ENCODE results near the gene ACVR2B. TPM values are rescaled to one million over a fixed set of nuclear protein-coding genes. Genes with fewer than 3 reads are reported as not detected.

ACVR2B gene
- total and polyA plus RNA-seq, 10 of the 15 experiments (the other 5 are each of a cell fraction or from before 2014, with no cell fraction given) = 0.27 to 2.9 (median 1.0) TPM

GRCh38 chr3:38496131-38496910 is 42.6 kb downstream of the ACVR2B start, which contains the start of gene EXOG (continued):
- no peak for TF ChIP-seq SKIL (IDR thresholded peaks at IDR 0.05; ENCODE audit: low read depth, poor library complexity, severe bottlenecking)
- TF ChIP-seq NFYA (IDR thresholded peaks at IDR 0.05; ENCODE audit: borderline replicate concordance, low read depth, low read length) = no peak
- no peak for TF ChIP-seq ZNF24 (IDR thresholded peaks at IDR 0.05)
- 0 out of 2 replicates have a peak, but pooled peaks have one; percentile 18 for TF ChIP-seq ESRRA (IDR thresholded peaks at IDR 0.05; ENCODE audit: low read length)
- peak; percentile 94; the same call in 1 of the 2 replicates for TF ChIP-seq RB1 (IDR thresholded peaks at IDR 0.05; ENCODE audit: borderline replicate concordance)
- no peak for TF ChIP-seq NFIC (IDR thresholded peaks at IDR 0.05; ENCODE audit: low read depth, low read length)
- TF ChIP-seq HDAC2 (IDR thresholded peaks at IDR 0.05) = no peak
- 0 out of 2 replicates have a peak, but pooled peaks have one; percentile 69 for TF ChIP-seq RCOR1 (conservative IDR thresholded peaks at IDR 0.05; ENCODE audit: low read depth, low read length)
- TF ChIP-seq CBFB (IDR thresholded peaks at IDR 0.05; ENCODE audit: low read depth) = peak; percentile 46; the same call in 1 of the 2 replicates
- TF ChIP-seq GATAD2B (conservative IDR thresholded peaks at IDR 0.05; ENCODE audit: low read depth) = peak; percentile 50; the same call in 1 of the 2 replicates
- no peak for TF ChIP-seq YBX1 (IDR thresholded peaks at IDR 0.05)
- peak; percentile 56; the same call in 1 of the 2 replicates for TF ChIP-seq RELB (IDR thresholded peaks at IDR 0.05; ENCODE audit: low read depth)
- peak; percentile 57; the same call in 1 of the 2 replicates for TF ChIP-seq NKRF (conservative IDR thresholded peaks at IDR 0.05)
- TF ChIP-seq ASH2L (IDR thresholded peaks at IDR 0.05; ENCODE audit: borderline replicate concordance, low read depth) = no peak
- no peak for TF ChIP-seq RAD51 (IDR thresholded peaks at IDR 0.05)
- no peak for TF ChIP-seq JUND (IDR thresholded peaks at IDR 0.05; ENCODE audit: low read depth, low read length)
- TF ChIP-seq CEBPZ (IDR thresholded peaks at IDR 0.05; ENCODE audit: low read depth, low read length) = no peak
- TF ChIP-seq MLLT1 (IDR thresholded peaks at IDR 0.05) = no peak
